GM18502 (cell line): Measurements from ENCODE around the gene SERP1.

Experiments used
- ATAC-seq: cut with Tn5 transposase; IDR thresholded peaks from one replicate; pipeline ENCODE4 v1.9.1; 2021; ENCODE audit warnings: mild to moderate bottlenecking; ENCODE audit not compliant: unreplicated experiment, poor library complexity

SERP1 gene

DNA sequence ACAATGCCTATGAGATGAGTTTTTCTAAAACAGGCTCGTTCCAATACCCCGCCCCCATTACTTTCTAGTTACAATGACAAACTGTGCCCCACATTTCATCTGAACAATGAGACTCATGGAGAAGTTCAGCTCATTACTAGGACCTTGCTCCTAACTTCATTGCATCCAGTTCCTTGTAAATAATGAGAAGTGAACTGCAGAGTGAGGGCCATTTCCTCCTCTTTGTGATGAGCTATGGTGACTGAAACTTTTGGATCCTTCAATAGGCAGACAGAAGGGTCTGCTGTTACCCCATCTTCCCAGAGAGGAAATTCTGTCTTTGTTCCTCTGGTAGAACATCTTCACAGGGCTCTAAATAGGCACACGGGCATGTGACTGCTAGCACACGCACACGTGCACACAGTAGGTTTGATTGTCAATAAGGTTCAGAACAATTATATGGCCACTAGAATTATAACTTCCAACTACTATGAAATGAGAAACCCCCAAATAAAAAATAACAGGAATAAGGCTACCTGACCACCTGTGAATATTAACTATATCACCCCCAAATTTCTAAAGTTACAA lies 51.8 kb downstream of the SERP1 start:
- no peak for ATAC-seq
